Measurements from ENCODE around the gene PRMT3.

PRMT3 gene

GRCh38 chr11:20415432-20415831 lies 27.9 kb downstream of the PRMT3 start:
- Mint-ChIP-seq H3K36me3 (peaks cover 82% of the 10 kb centered on the region), H3K4me1 (no peaks in the 10 kb centered on the region), H3K4me3 (no peak overlapping the region), H3K27me3 (no peaks in the 10 kb centered on the region), H3K27ac (no peak overlapping the region), H3K9me3 (no peaks in the 10 kb centered on the region)
- no peak for ATAC-seq

GRCh38 chr11:20417771-20418170 lies 30.3 kb downstream of the PRMT3 start:
- Mint-ChIP-seq H3K27me3 (no peaks in the 10 kb centered on the region), H3K27ac (no peak overlapping the region), H3K36me3 (peaks cover 80% of the 10 kb centered on the region), H3K4me3 (no peak overlapping the region), H3K4me1 (peaks cover 5% of the 10 kb centered on the region), H3K9me3 (no peaks in the 10 kb centered on the region)
- no peak for ATAC-seq

- Mint-ChIP-seq H3K27me3 (no peaks in the 10 kb centered on the region), H3K36me3 (peaks cover 66% of the 10 kb centered on the region), H3K9me3 (no peaks in the 10 kb centered on the region), H3K4me3 (no peak overlapping the region), H3K4me1 (peaks cover 5% of the 10 kb centered on the region), H3K27ac (peak overlapping the region; percentile 53)
- ATAC-seq = no peak
Measured at GRCh38 chr11:20421946-20422345, 34.4 kb downstream of the PRMT3 start.

GRCh38 chr11:20429216-20429615 lies 41.7 kb downstream of the PRMT3 start:
- Mint-ChIP-seq H3K27me3 (no peaks in the 10 kb centered on the region), H3K4me3 (no peak overlapping the region), H3K9me3 (no peaks in the 10 kb centered on the region), H3K36me3 (peaks cover 43% of the 10 kb centered on the region), H3K4me1 (no peaks in the 10 kb centered on the region), H3K27ac (peak overlapping the region; percentile 6)
- ATAC-seq = no peak

GRCh38 chr11:20438637-20439036 lies 51.1 kb downstream of the PRMT3 start:
- Mint-ChIP-seq H3K27me3 (no peaks in the 10 kb centered on the region), H3K36me3 (peaks cover 52% of the 10 kb centered on the region)

GRCh38 chr11:20443596-20443995 lies 56.1 kb downstream of the PRMT3 start:
- Mint-ChIP-seq H3K27me3 (no peaks in the 10 kb centered on the region), H3K4me3 (no peak overlapping the region), H3K36me3 (peaks cover 28% of the 10 kb centered on the region), H3K9me3 (no peaks in the 10 kb centered on the region), H3K27ac (no peak overlapping the region), H3K4me1 (peaks cover 5% of the 10 kb centered on the region)
- ATAC-seq = no peak

More at GRCh38 chr11:20438637-20439036, 51.1 kb downstream of the PRMT3 start:
- no peak overlapping the region for H3K4me3 Mint-ChIP-seq
- H3K27ac Mint-ChIP-seq = no peak overlapping the region
- H3K4me1 Mint-ChIP-seq = peaks cover 5% of the 10 kb centered on the region
- ATAC-seq = no peak
- no peaks in the 10 kb centered on the region for H3K9me3 Mint-ChIP-seq

GRCh38 chr11:20444535-20444934 lies 57.0 kb downstream of the PRMT3 start:
- Mint-ChIP-seq H3K4me3 (no peak overlapping the region), H3K36me3 (peaks cover 28% of the 10 kb centered on the region), H3K27ac (no peak overlapping the region), H3K4me1 (peaks cover 5% of the 10 kb centered on the region), H3K9me3 (no peaks in the 10 kb centered on the region), H3K27me3 (no peaks in the 10 kb centered on the region)
- no peak for ATAC-seq

GRCh38 chr11:20448834-20449233 lies 61.3 kb downstream of the PRMT3 start:
- H3K4me1 Mint-ChIP-seq = no peaks in the 10 kb centered on the region
- no peaks in the 10 kb centered on the region for H3K27me3 Mint-ChIP-seq
- H3K36me3 Mint-ChIP-seq = peaks cover 21% of the 10 kb centered on the region
- no peaks in the 10 kb centered on the region for H3K9me3 Mint-ChIP-seq
- no peak overlapping the region for H3K27ac Mint-ChIP-seq
- no peak for ATAC-seq
- H3K4me3 Mint-ChIP-seq = no peak overlapping the region

GRCh38 chr11:20450829-20451228 lies 63.3 kb downstream of the PRMT3 start:
- Mint-ChIP-seq H3K4me3 (no peak overlapping the region), H3K27ac (no peak overlapping the region), H3K36me3 (peaks cover 21% of the 10 kb centered on the region), H3K4me1 (no peaks in the 10 kb centered on the region), H3K9me3 (no peaks in the 10 kb centered on the region), H3K27me3 (no peaks in the 10 kb centered on the region)
- ATAC-seq = no peak

GRCh38 chr11:20451568-20451967 lies 64.1 kb downstream of the PRMT3 start:
- ATAC-seq = no peak
- Mint-ChIP-seq H3K9me3 (no peaks in the 10 kb centered on the region), H3K27ac (no peak overlapping the region), H3K27me3 (no peaks in the 10 kb centered on the region), H3K36me3 (peaks cover 22% of the 10 kb centered on the region), H3K4me1 (no peaks in the 10 kb centered on the region), H3K4me3 (no peak overlapping the region)

GRCh38 chr11:20452585-20452984 lies 65.1 kb downstream of the PRMT3 start:
- no peak overlapping the region for H3K27ac Mint-ChIP-seq
- H3K36me3 Mint-ChIP-seq = peaks cover 24% of the 10 kb centered on the region
- H3K9me3 Mint-ChIP-seq = no peaks in the 10 kb centered on the region
- no peak for ATAC-seq
- H3K4me1 Mint-ChIP-seq = no peaks in the 10 kb centered on the region
- no peak overlapping the region for H3K4me3 Mint-ChIP-seq
- no peaks in the 10 kb centered on the region for H3K27me3 Mint-ChIP-seq

GRCh38 chr11:20453657-20454316 lies 66.3 kb downstream of the PRMT3 start:
- H3K27ac Mint-ChIP-seq = no peak overlapping the region
- H3K4me1 Mint-ChIP-seq = no peaks in the 10 kb centered on the region
- H3K9me3 Mint-ChIP-seq = no peaks in the 10 kb centered on the region
- no peak for ATAC-seq
- H3K27me3 Mint-ChIP-seq = no peaks in the 10 kb centered on the region
- H3K36me3 Mint-ChIP-seq = peaks cover 32% of the 10 kb centered on the region
- no peak overlapping the region for H3K4me3 Mint-ChIP-seq

GRCh38 chr11:20457001-20457799 lies 69.7 kb downstream of the PRMT3 start:
- ATAC-seq = no peak
- Mint-ChIP-seq H3K4me3 (no peak overlapping the region), H3K27me3 (no peaks in the 10 kb centered on the region), H3K4me1 (peaks cover 6% of the 10 kb centered on the region), H3K27ac (no peak overlapping the region), H3K36me3 (peaks cover 50% of the 10 kb centered on the region), H3K9me3 (no peaks in the 10 kb centered on the region)

GRCh38 chr11:20457934-20458680 lies 70.6 kb downstream of the PRMT3 start:
- Mint-ChIP-seq H3K27ac (no peak overlapping the region), H3K9me3 (no peaks in the 10 kb centered on the region), H3K27me3 (no peaks in the 10 kb centered on the region), H3K4me1 (peaks cover 6% of the 10 kb centered on the region), H3K4me3 (no peak overlapping the region), H3K36me3 (peaks cover 53% of the 10 kb centered on the region)
- ATAC-seq = no peak

GRCh38 chr11:20458905-20459632 lies 71.6 kb downstream of the PRMT3 start:
- Mint-ChIP-seq H3K36me3 (peaks cover 61% of the 10 kb centered on the region), H3K27me3 (no peaks in the 10 kb centered on the region), H3K9me3 (no peaks in the 10 kb centered on the region), H3K4me1 (peaks cover 6% of the 10 kb centered on the region), H3K4me3 (no peak overlapping the region), H3K27ac (no peak overlapping the region)
- no peak for ATAC-seq
